ENCODE results near the gene DUSP3. TPM values are rescaled to one million over a fixed set of nuclear protein-coding genes. Genes with fewer than 3 reads are reported as not detected.

The DUSP3 gene
- total RNA-seq, 6 donors from 2014 or later, result 58.7 to 122 (median 101) TPM

DNA sequence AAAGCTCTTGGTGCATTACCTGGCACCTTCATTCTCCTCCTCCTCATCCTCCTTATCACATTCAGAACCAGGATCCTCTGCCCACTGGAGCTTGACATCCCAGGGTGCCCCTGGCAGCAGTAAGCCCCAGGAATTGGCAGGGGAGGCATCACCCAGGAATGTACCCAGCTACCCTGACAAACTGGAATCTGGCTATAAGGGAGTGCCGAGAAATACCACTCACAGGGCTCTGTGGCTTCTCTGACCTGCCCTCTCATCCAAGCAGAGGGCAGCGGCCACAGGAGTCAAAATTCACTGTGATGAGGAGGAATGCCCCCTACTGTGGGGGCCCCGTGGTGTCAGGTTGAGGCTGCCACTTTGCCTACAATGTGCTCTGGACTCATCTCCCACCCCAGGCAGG is 34.6 kb upstream of the DUSP3 start:
- DNase-seq (no peak), ATAC-seq (ENCODE audit: low FRiP score in 2 of 2) (no peak)
- TF ChIP-seq POLR2AphosphoS5 (IDR thresholded peaks at IDR 0.05), result no peak
- TF ChIP-seq, protein P1, sequence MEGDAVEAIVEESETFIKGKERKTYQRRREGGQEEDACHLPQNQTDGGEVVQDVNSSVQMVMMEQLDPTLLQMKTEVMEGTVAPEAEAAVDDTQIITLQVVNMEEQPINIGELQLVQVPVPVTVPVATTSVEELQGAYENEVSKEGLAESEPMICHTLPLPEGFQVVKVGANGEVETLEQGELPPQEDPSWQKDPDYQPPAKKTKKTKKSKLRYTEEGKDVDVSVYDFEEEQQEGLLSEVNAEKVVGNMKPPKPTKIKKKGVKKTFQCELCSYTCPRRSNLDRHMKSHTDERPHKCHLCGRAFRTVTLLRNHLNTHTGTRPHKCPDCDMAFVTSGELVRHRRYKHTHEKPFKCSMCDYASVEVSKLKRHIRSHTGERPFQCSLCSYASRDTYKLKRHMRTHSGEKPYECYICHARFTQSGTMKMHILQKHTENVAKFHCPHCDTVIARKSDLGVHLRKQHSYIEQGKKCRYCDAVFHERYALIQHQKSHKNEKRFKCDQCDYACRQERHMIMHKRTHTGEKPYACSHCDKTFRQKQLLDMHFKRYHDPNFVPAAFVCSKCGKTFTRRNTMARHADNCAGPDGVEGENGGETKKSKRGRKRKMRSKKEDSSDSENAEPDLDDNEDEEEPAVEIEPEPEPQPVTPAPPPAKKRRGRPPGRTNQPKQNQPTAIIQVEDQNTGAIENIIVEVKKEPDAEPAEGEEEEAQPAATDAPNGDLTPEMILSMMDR (IDR thresholded peaks at IDR 0.05), result no peak
- no peak for TF ChIP-seq EP300 (IDR thresholded peaks at IDR 0.05)
- TF ChIP-seq POLR2A (IDR thresholded peaks at IDR 0.05), result no peak
- H3K27ac ChIP-seq, result no peak overlapping the region
- H3K9me3 ChIP-seq, result no peaks in the 10 kb centered on the region
- peaks cover 0 to 5% (median 2%) of the 10 kb centered on the region in 4 donors for H3K4me1 ChIP-seq
- H3K36me3 ChIP-seq, result peaks cover 3 to 87% (median 40%) of the 10 kb centered on the region in 4 donors
- WGBS, 2 donors, result 97% methylated on average over 3 of the region's 3 CpGs; no CpG with 5 or more reads in 1 of the 2 donors
- no peaks in the 10 kb centered on the region for H3K27me3 ChIP-seq
- H3K4me3 ChIP-seq, result no peak overlapping the region

- TF ChIP-seq POLR2A (IDR thresholded peaks at IDR 0.05) (no peak), POLR2AphosphoS5 (IDR thresholded peaks at IDR 0.05) (no peak), EP300 (IDR thresholded peaks at IDR 0.05) (no peak)
- TF ChIP-seq, protein P1 (IDR thresholded peaks at IDR 0.05), result no peak
- Histone ChIP-seq H3K9me3 (no peaks in the 10 kb centered on the region), H3K36me3 (peaks cover 3 to 87% (median 39%) of the 10 kb centered on the region in 4 donors), H3K27ac (no peak overlapping the region), H3K4me3 (no peak overlapping the region), H3K27me3 (no peaks in the 10 kb centered on the region), H3K4me1 (peaks cover 0 to 5% (median 2%) of the 10 kb centered on the region in 4 donors)
- DNase-seq (no peak), ATAC-seq (ENCODE audit: low FRiP score in 2 of 2) (no peak)
- WGBS, 2 donors, result 94% methylated on average over 9 of the region's 10 CpGs
Observed at GRCh38 chr17:43812396-43813265, 33.9 kb upstream of the DUSP3 start.

- DNase-seq (no peak), ATAC-seq (ENCODE audit: low FRiP score in 2 of 2) (no peak)
- no peak overlapping the region for H3K27ac ChIP-seq
- H3K9me3 ChIP-seq, result no peaks in the 10 kb centered on the region
- TF ChIP-seq POLR2A (IDR thresholded peaks at IDR 0.05) (no peak), POLR2AphosphoS5 (IDR thresholded peaks at IDR 0.05) (no peak), EP300 (IDR thresholded peaks at IDR 0.05) (no peak)
- TF ChIP-seq, protein P1 (IDR thresholded peaks at IDR 0.05), result no peak
- H3K27me3 ChIP-seq, result no peaks in the 10 kb centered on the region
- H3K36me3 ChIP-seq, result peaks cover 3 to 83% (median 33%) of the 10 kb centered on the region in 4 donors
- no peak overlapping the region for H3K4me3 ChIP-seq
- H3K4me1 ChIP-seq, result peaks cover 0 to 5% (median 2%) of the 10 kb centered on the region in 4 donors
- WGBS, 2 donors, result 91 to 92% methylated on average over 5 of the region's 5 CpGs
Observed at GRCh38 chr17:43810823-43811222, 32.0 kb upstream of the DUSP3 start.

DNA sequence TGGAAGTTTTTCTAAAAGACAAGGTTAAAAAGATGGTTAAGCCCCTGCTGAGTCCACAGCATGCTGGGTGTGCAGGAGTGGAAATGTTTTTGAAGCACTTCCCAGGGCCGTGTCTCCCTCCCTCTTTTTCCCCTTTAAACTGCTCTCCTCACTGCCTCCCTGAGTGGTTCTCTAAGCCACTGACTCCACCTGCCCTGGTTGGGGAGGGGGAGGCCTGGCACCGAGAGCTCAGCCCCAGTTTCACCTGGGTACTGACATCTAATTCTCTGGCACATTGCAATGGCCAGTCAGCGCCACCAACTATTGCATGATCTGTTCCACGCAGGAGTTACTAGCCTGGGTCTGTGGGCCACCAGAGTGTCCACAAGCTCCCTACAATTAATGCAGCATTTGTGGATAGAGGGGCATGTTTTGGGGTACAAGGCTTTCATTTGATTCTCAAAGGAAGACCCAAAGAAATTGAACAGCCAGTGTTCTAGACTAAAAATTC is 31.5 kb upstream of the DUSP3 start:
- 82 to 86% methylated on average over 4 of the region's 4 CpGs for WGBS, 2 donors
- ATAC-seq (ENCODE audit: low FRiP score in 2 of 2) (no peak), DNase-seq (no peak)
- Histone ChIP-seq H3K36me3 (peaks cover 3 to 78% (median 32%) of the 10 kb centered on the region in 4 donors), H3K4me3 (no peak overlapping the region), H3K27me3 (no peaks in the 10 kb centered on the region), H3K9me3 (no peaks in the 10 kb centered on the region), H3K27ac (no peak overlapping the region), H3K4me1 (peaks cover 0 to 5% (median 2%) of the 10 kb centered on the region in 4 donors)
- no peak for TF ChIP-seq POLR2AphosphoS5 (IDR thresholded peaks at IDR 0.05)
- TF ChIP-seq POLR2A (IDR thresholded peaks at IDR 0.05), result no peak
- TF ChIP-seq, protein P1 (IDR thresholded peaks at IDR 0.05), result no peak
- no peak for TF ChIP-seq EP300 (IDR thresholded peaks at IDR 0.05)
